KMS-11 (cell line): ENCODE data around the gene OR8A1.

Experiments
- H2AFZ ChIP-seq: fragments of 200-600 bp; sonication (generic); 2 replicates; pipeline ENCODE4 v1.6.1; 2016; ENCODE audit warnings: antibody characterized with exemption, mixed run types, low read depth
- H3K27ac ChIP-seq: fragments of 200-600 bp; sonication (generic); 2 replicates; pipeline ENCODE4 v1.6.1; 2016; ENCODE audit warnings: mild to moderate bottlenecking, mixed run types
- H3K27me3 ChIP-seq: fragments of 200-600 bp; sonication (generic); 2 replicates; pipeline ENCODE4 v1.6.1; 2017; ENCODE audit warnings: mild to moderate bottlenecking, low read depth, mixed run types, moderate library complexity; ENCODE audit not compliant: insufficient read depth
- H3K36me3 ChIP-seq: fragments of 200-600 bp; sonication (generic); 2 replicates; pipeline ENCODE4 v1.6.1; 2017; ENCODE audit warnings: mild to moderate bottlenecking, mixed run types; ENCODE audit not compliant: insufficient read depth
- H3K4me1 ChIP-seq: fragments of 200-600 bp; sonication (generic); 2 replicates; pipeline ENCODE4 v1.6.1; 2016; ENCODE audit warnings: mild to moderate bottlenecking, low read depth, mixed run types; ENCODE audit not compliant: poor library complexity, severe bottlenecking
- H3K4me2 ChIP-seq: fragments of 200-600 bp; sonication (generic); 2 replicates; pipeline ENCODE4 v1.7.0; 2016; ENCODE audit warnings: mild to moderate bottlenecking, mixed run types
- H3K4me3 ChIP-seq: fragments of 200-600 bp; sonication (generic); IDR thresholded peaks from 2 replicates; pipeline ENCODE4 v1.6.1; 2017; ENCODE audit warnings: low read depth, low read length, mixed read lengths; ENCODE audit not compliant: insufficient read depth
- H3K79me2 ChIP-seq: fragments of 200-600 bp; sonication (generic); 2 replicates; pipeline ENCODE4 v1.6.1; 2016; ENCODE audit warnings: low read depth, mixed run types; ENCODE audit not compliant: insufficient read depth
- H3K9ac ChIP-seq: fragments of 200-600 bp; sonication (generic); 2 replicates; pipeline ENCODE4 v1.6.1; 2016; ENCODE audit warnings: mild to moderate bottlenecking, mixed run types
- H4K20me1 ChIP-seq: fragments of 200-600 bp; sonication (generic); 2 replicates; pipeline ENCODE4 v1.6.1; 2016; ENCODE audit warnings: mild to moderate bottlenecking, mixed run types; ENCODE audit not compliant: insufficient read depth
- TF ChIP-seq, protein P1 (sequence below): fragments of 200-600 bp; sonication (generic); conservative IDR thresholded peaks from 2 replicates; pipeline ENCODE4 v1.6.1; 2017; ENCODE audit warnings: low read depth, mild to moderate bottlenecking, antibody characterized with exemption, low read length, moderate library complexity, mixed read lengths

Gene OR8A1

GRCh38 chr11:124569697-124570096, at the start of gene OR8A1:
Gene OR8A1, plus strand, starts transcription at chr11:124569997. Its CDS starts 123 bp downstream, at chr11:124570120.
- no peaks in the 10 kb centered on the region for H3K36me3 ChIP-seq
- H3K27me3 ChIP-seq = no peaks in the 10 kb centered on the region
- H3K27ac ChIP-seq = no peak within 1 kb of the TSS
- H3K4me3 ChIP-seq = no peak within 1 kb of the TSS
- H2AFZ ChIP-seq = no peak within 1 kb of the TSS
- no peak within 1 kb of the TSS for H3K4me2 ChIP-seq
- no peaks in the 10 kb centered on the region for H4K20me1 ChIP-seq
- no peak within 1 kb of the TSS for H3K9ac ChIP-seq
- no peaks in the 10 kb centered on the region for H3K4me1 ChIP-seq
- no peaks in the 10 kb centered on the region for H3K79me2 ChIP-seq
- TF ChIP-seq, protein P1, sequence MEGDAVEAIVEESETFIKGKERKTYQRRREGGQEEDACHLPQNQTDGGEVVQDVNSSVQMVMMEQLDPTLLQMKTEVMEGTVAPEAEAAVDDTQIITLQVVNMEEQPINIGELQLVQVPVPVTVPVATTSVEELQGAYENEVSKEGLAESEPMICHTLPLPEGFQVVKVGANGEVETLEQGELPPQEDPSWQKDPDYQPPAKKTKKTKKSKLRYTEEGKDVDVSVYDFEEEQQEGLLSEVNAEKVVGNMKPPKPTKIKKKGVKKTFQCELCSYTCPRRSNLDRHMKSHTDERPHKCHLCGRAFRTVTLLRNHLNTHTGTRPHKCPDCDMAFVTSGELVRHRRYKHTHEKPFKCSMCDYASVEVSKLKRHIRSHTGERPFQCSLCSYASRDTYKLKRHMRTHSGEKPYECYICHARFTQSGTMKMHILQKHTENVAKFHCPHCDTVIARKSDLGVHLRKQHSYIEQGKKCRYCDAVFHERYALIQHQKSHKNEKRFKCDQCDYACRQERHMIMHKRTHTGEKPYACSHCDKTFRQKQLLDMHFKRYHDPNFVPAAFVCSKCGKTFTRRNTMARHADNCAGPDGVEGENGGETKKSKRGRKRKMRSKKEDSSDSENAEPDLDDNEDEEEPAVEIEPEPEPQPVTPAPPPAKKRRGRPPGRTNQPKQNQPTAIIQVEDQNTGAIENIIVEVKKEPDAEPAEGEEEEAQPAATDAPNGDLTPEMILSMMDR = no peak

DNA sequence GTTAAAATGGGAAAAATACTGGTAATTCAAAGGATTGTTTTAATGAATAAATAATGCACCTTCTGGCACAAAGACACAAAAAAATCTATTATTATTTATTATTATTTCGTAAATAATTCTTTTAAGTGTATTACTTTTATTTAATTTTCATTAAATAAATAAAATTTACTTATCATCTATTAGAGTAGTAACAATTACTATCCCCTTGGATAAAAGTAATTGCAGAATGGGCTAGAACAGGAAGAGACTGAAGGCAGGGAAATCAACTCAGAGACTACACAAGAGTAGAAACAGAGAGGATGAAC, 49.3 kb upstream of the OR8A1 start:
- H3K27me3 ChIP-seq = no peaks in the 10 kb centered on the region

GRCh38 chr11:124533626-124534025, 36.2 kb upstream of the OR8A1 start:
- H3K4me2 ChIP-seq = no peak overlapping the region
- H3K9ac ChIP-seq = no peak overlapping the region
- TF ChIP-seq, protein P1 = no peak
- no peaks in the 10 kb centered on the region for H3K4me1 ChIP-seq
- H4K20me1 ChIP-seq = no peaks in the 10 kb centered on the region
- H3K27ac ChIP-seq = no peak overlapping the region
- no peaks in the 10 kb centered on the region for H3K27me3 ChIP-seq
- H2AFZ ChIP-seq = no peak overlapping the region
- H3K79me2 ChIP-seq = no peaks in the 10 kb centered on the region
- H3K4me3 ChIP-seq = no peak overlapping the region
- no peaks in the 10 kb centered on the region for H3K36me3 ChIP-seq

More for the DNA sequence above, 49.3 kb upstream of the OR8A1 start:
- Histone ChIP-seq H2AFZ (no peak overlapping the region), H3K27ac (no peak overlapping the region), H4K20me1 (no peaks in the 10 kb centered on the region), H3K36me3 (no peaks in the 10 kb centered on the region), H3K9ac (no peak overlapping the region), H3K4me2 (no peak overlapping the region), H3K4me3 (no peak overlapping the region), H3K4me1 (no peaks in the 10 kb centered on the region), H3K79me2 (no peaks in the 10 kb centered on the region)
- TF ChIP-seq, protein P1 = no peak

GRCh38 chr11:124534051-124534450, 35.7 kb upstream of the OR8A1 start:
- H3K27me3 ChIP-seq = no peaks in the 10 kb centered on the region
- no peaks in the 10 kb centered on the region for H3K4me1 ChIP-seq
- no peak overlapping the region for H3K4me2 ChIP-seq
- H3K9ac ChIP-seq = no peak overlapping the region
- TF ChIP-seq, protein P1 = no peak
- H3K36me3 ChIP-seq = no peaks in the 10 kb centered on the region
- no peak overlapping the region for H2AFZ ChIP-seq
- no peaks in the 10 kb centered on the region for H4K20me1 ChIP-seq
- H3K4me3 ChIP-seq = no peak overlapping the region
- H3K79me2 ChIP-seq = no peaks in the 10 kb centered on the region
- no peak overlapping the region for H3K27ac ChIP-seq
